H9 (cell line): Measurements from ENCODE around the gene TJP3. TPM values are rescaled to one million over a fixed set of nuclear protein-coding genes. Genes with fewer than 3 reads are reported as not detected.

Experiments used
- DNase-seq: peaks from one replicate; pipeline ENCODE4 v3.0.0-alpha.2; 2017
- H2AFZ ChIP-seq: one replicate; pipeline ENCODE4 v1.6.1; 2013; ENCODE audit warnings: mild to moderate bottlenecking, low read length, control low read depth, moderate library complexity
- H2AK5ac ChIP-seq: 2 replicates; pipeline ENCODE4 v1.6.1; 2013; ENCODE audit warnings: low read length, control low read depth, mixed read lengths; ENCODE audit not compliant: insufficient read length
- H2BK120ac ChIP-seq: one replicate; pipeline ENCODE4 v1.6.1; 2013; ENCODE audit warnings: low read depth, mild to moderate bottlenecking, low read length, control low read depth, inconsistent platforms; ENCODE audit not compliant: poor library complexity, severe bottlenecking
- H2BK12ac ChIP-seq: 2 replicates; pipeline ENCODE4 v1.6.1; 2013; ENCODE audit warnings: low read length, control low read depth, mixed read lengths, low read depth; ENCODE audit not compliant: insufficient read length
- H2BK15ac ChIP-seq: 2 replicates; pipeline ENCODE4 v1.6.1; 2013; ENCODE audit warnings: low read depth, low read length, control low read depth
- H2BK20ac ChIP-seq: one replicate; pipeline ENCODE4 v1.6.1; 2013; ENCODE audit warnings: low read depth, mild to moderate bottlenecking, low read length, control low read depth, inconsistent platforms; ENCODE audit not compliant: poor library complexity, severe bottlenecking
- H2BK5ac ChIP-seq: 2 replicates; pipeline ENCODE4 v1.6.1; 2013; ENCODE audit warnings: low read length, control low read depth, mixed read lengths; ENCODE audit not compliant: insufficient read length
- H3K14ac ChIP-seq: 2 replicates; pipeline ENCODE4 v1.6.1; 2013; ENCODE audit warnings: low read length, control low read depth; ENCODE audit not compliant: insufficient read depth
- H3K18ac ChIP-seq: 2 replicates; pipeline ENCODE4 v1.6.1; 2013; ENCODE audit warnings: low read depth, mild to moderate bottlenecking, mixed read lengths, low read length, control low read depth; ENCODE audit not compliant: insufficient read length
- H3K23ac ChIP-seq: 2 replicates; pipeline ENCODE4 v1.6.1; 2013; ENCODE audit warnings: low read length, control low read depth, mixed read lengths, low read depth; ENCODE audit not compliant: insufficient read length
- H3K23me2 ChIP-seq: 2 replicates; pipeline ENCODE4 v1.6.1; 2013; ENCODE audit warnings: low read depth, mild to moderate bottlenecking, mixed read lengths, low read length, control low read depth; ENCODE audit not compliant: insufficient read length, poor library complexity, severe bottlenecking
- H3K27ac ChIP-seq: 2 replicates; pipeline ENCODE4 v1.5.1; 2013; ENCODE audit warnings: low read length, control low read depth, mixed read lengths, low read depth; ENCODE audit not compliant: insufficient read length
- H3K27me3 ChIP-seq: 2 replicates; pipeline ENCODE4 v1.6.1; 2013; ENCODE audit warnings: low read length, control low read depth, inconsistent platforms; ENCODE audit not compliant: insufficient read depth
- H3K4ac ChIP-seq: 2 replicates; pipeline ENCODE4 v1.6.1; 2013; ENCODE audit warnings: low read depth, mild to moderate bottlenecking, control low read depth, inconsistent platforms, low read length, moderate library complexity
- H3K4me1 ChIP-seq: 2 replicates; pipeline ENCODE4 v1.6.1; 2013; ENCODE audit warnings: low read length, control low read depth, inconsistent platforms; ENCODE audit not compliant: insufficient read depth
- H3K4me2 ChIP-seq: 2 replicates; pipeline ENCODE4 v1.6.1; 2013; ENCODE audit warnings: low read length, control low read depth, mixed read lengths; ENCODE audit not compliant: insufficient read length, insufficient read depth
- H3K56ac ChIP-seq: 2 replicates; pipeline ENCODE4 v1.6.1; 2013; ENCODE audit warnings: low read depth, mild to moderate bottlenecking, mixed read lengths, low read length, control low read depth; ENCODE audit not compliant: insufficient read length
- H3K79me1 ChIP-seq: 2 replicates; pipeline ENCODE4 v1.6.1; 2013; ENCODE audit warnings: low read depth, mild to moderate bottlenecking, moderate library complexity, low read length, control low read depth, inconsistent platforms; ENCODE audit not compliant: insufficient read depth, poor library complexity, severe bottlenecking
- H3K79me2 ChIP-seq: 2 replicates; pipeline ENCODE4 v1.6.1; 2013; ENCODE audit warnings: low read length, control low read depth, inconsistent platforms; ENCODE audit not compliant: insufficient read depth
- H3K9ac ChIP-seq: 2 replicates; pipeline ENCODE4 v1.6.1; 2013; ENCODE audit warnings: low read length, control low read depth, mixed read lengths; ENCODE audit not compliant: insufficient read length; ENCODE audit errors: extremely low read depth
- H3K9me3 ChIP-seq: one replicate; pipeline ENCODE4 v1.6.1; 2013; ENCODE audit warnings: low read depth, low read length, inconsistent platforms; ENCODE audit not compliant: control insufficient read depth
- H3T11ph ChIP-seq: one replicate; pipeline ENCODE4 v1.6.1; 2013; ENCODE audit warnings: mild to moderate bottlenecking, low read length, control low read depth, inconsistent platforms
- H4K20me1 ChIP-seq: one replicate; pipeline ENCODE4 v1.6.1; 2013; ENCODE audit not compliant: control insufficient read depth, insufficient read length, insufficient read depth
- H4K5ac ChIP-seq: 2 replicates; pipeline ENCODE4 v1.6.1; 2013; ENCODE audit warnings: low read depth, mild to moderate bottlenecking, mixed read lengths, low read length, control low read depth; ENCODE audit not compliant: insufficient read length
- H4K8ac ChIP-seq: replicated peaks from 2 replicates; pipeline ENCODE4 v1.6.1; 2013; ENCODE audit warnings: low read length, control low read depth, mixed read lengths, low read depth; ENCODE audit not compliant: insufficient read length
- H4K91ac ChIP-seq: 2 replicates; pipeline ENCODE4 v1.6.1; 2013; ENCODE audit warnings: low read depth, mild to moderate bottlenecking, moderate library complexity, mixed read lengths, low read length, control low read depth; ENCODE audit not compliant: insufficient read length
- H3K27ac Mint-ChIP-seq, 3 experiments: 2 replicates in 2 of 3; 3 replicates in 1 of 3; pipeline ENCODE4 v1.8.0; 2020 to 2021; ENCODE audit warnings: mixed read lengths in 3 of 3, mild to moderate bottlenecking in 1 of 3, moderate library complexity in 1 of 3
- H3K27me3 Mint-ChIP-seq: 2 replicates; pipeline ENCODE4 v1.8.0; 2021; ENCODE audit warnings: low read depth, mild to moderate bottlenecking, moderate library complexity, mixed read lengths
- H3K36me3 Mint-ChIP-seq, 3 experiments: 2 replicates in 2 of 3; 3 replicates in 1 of 3; pipeline ENCODE4 v1.8.0; 2020 to 2021; ENCODE audit warnings: low read depth in 3 of 3, mixed read lengths in 3 of 3; ENCODE audit not compliant: insufficient read depth in 1 of 3
- H3K4me1 Mint-ChIP-seq, 2 experiments: 2 replicates each; pipeline ENCODE4 v1.8.0; 2020; ENCODE audit warnings: mixed read lengths in 2 of 2
- H3K4me3 Mint-ChIP-seq, 2 experiments: 2 replicates in 1 of 2; 3 replicates in 1 of 2; pipeline ENCODE4 v1.8.0; 2020 to 2021; ENCODE audit warnings: mild to moderate bottlenecking in 2 of 2, mixed read lengths in 2 of 2, moderate library complexity in 1 of 2
- H3K9me3 Mint-ChIP-seq, 2 experiments: 2 replicates in 1 of 2; 3 replicates in 1 of 2; pipeline ENCODE4 v1.8.0; 2020; ENCODE audit warnings: mild to moderate bottlenecking in 2 of 2, mixed read lengths in 2 of 2, moderate library complexity in 1 of 2
- WGBS: extraction: QIAGEN DNeasy Blood & Tissue Kit; methylation state at CpG from one replicate; pipeline ENCODE4 v1.1.7; 2013; ENCODE audit warnings: missing lambda C conversion rate, low lambda C conversion rate, mixed read lengths; ENCODE audit not compliant: insufficient read length; ENCODE audit errors: extremely low coverage; 5-methylcytosine and 5-hydroxymethylcytosine counted together
- total RNA-seq: library from RNA; stranded (reverse); gene quantifications from 2 replicates; pipeline ENCODE4 v1.2.1, GENCODE V29; 2021
- TF ChIP-seq, protein P1 (sequence below): fragments of 200-600 bp; sonication (generic); conservative IDR thresholded peaks from 3 replicates; pipeline ENCODE4 v1.8.0; 2021; ENCODE audit warnings: antibody characterized with exemption, mild to moderate bottlenecking

Gene TJP3
- total RNA-seq, 1 experiment from 2014 or later = 27.3 TPM

GRCh38 chr19:3658870-3659745 lies 49.1 kb upstream of the TJP3 start:
- no CpG with 5 or more reads among the region's 37 CpGs for WGBS
- no peak overlapping the region for H2BK5ac ChIP-seq
- no peak overlapping the region for H2BK12ac ChIP-seq
- no peaks in the 10 kb centered on the region for H3K4me1 ChIP-seq
- H3K9ac ChIP-seq = no peak overlapping the region
- no peak overlapping the region; a peak in 1 of 5 replicates for H3K4me3 Mint-ChIP-seq
- no peak overlapping the region for H3K56ac ChIP-seq
- no peaks in the 10 kb centered on the region for H3K4me1 Mint-ChIP-seq
- no peak overlapping the region for H2AK5ac ChIP-seq
- no peak overlapping the region for H4K8ac ChIP-seq
- no peak overlapping the region for H3K27ac ChIP-seq
- H2BK120ac ChIP-seq = no peak overlapping the region
- H3K36me3 Mint-ChIP-seq = peaks cover 21 to 50% (median 39%) of the 10 kb centered on the region in 3 experiments
- no peak overlapping the region for H4K5ac ChIP-seq
- no peak overlapping the region for H3K18ac ChIP-seq
- TF ChIP-seq, protein P1, sequence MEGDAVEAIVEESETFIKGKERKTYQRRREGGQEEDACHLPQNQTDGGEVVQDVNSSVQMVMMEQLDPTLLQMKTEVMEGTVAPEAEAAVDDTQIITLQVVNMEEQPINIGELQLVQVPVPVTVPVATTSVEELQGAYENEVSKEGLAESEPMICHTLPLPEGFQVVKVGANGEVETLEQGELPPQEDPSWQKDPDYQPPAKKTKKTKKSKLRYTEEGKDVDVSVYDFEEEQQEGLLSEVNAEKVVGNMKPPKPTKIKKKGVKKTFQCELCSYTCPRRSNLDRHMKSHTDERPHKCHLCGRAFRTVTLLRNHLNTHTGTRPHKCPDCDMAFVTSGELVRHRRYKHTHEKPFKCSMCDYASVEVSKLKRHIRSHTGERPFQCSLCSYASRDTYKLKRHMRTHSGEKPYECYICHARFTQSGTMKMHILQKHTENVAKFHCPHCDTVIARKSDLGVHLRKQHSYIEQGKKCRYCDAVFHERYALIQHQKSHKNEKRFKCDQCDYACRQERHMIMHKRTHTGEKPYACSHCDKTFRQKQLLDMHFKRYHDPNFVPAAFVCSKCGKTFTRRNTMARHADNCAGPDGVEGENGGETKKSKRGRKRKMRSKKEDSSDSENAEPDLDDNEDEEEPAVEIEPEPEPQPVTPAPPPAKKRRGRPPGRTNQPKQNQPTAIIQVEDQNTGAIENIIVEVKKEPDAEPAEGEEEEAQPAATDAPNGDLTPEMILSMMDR = no peak
- H2BK15ac ChIP-seq = no peak overlapping the region
- no peak overlapping the region for H3K4me2 ChIP-seq
- H3K79me1 ChIP-seq = no peaks in the 10 kb centered on the region
- no peaks in the 10 kb centered on the region for H3K9me3 Mint-ChIP-seq
- no peaks in the 10 kb centered on the region for H3K79me2 ChIP-seq
- no peak overlapping the region for H4K91ac ChIP-seq
- H3K27me3 ChIP-seq = no peaks in the 10 kb centered on the region
- H3K23ac ChIP-seq = no peak overlapping the region
- H3K4ac ChIP-seq = no peak overlapping the region
- H4K20me1 ChIP-seq = no peaks in the 10 kb centered on the region
- H3K23me2 ChIP-seq = no peaks in the 10 kb centered on the region
- H3T11ph ChIP-seq = no peak overlapping the region
- H3K14ac ChIP-seq = no peak overlapping the region
- H2BK20ac ChIP-seq = no peak overlapping the region
- H3K27me3 Mint-ChIP-seq = no peaks in the 10 kb centered on the region
- no peak for DNase-seq
- H3K9me3 ChIP-seq = no peaks in the 10 kb centered on the region
- H3K27ac Mint-ChIP-seq = 0 out of 7 replicates have a peak overlapping the region, but pooled peaks of 1 of the 3 experiments have one; percentile 61
- H2AFZ ChIP-seq = no peak overlapping the region
